GM13977 (cell line): ENCODE results near the gene THSD4.

Experiments used
- DNase-seq: peaks from one replicate; pipeline ENCODE4 v3.0.0; 2012; ENCODE audit warnings: low spot score
- in situ Hi-C: fragments of 300-500 bp; cut with MboI; formaldehyde crosslinking; loops from one replicate; pipeline ENCODE4 v1.12.0; 2022; ENCODE audit warnings: low sequenced_read_pairs, low pct_unique_long_range_greater_than_20kb, mixed read lengths, inconsistent platforms; ENCODE audit not compliant: unreplicated experiment
- TF ChIP-seq, protein P1 (sequence below): IDR thresholded peaks from 2 replicates; pipeline ENCODE4 v1.5.1; 2012; ENCODE audit warnings: mild to moderate bottlenecking, control low read depth; ENCODE audit not compliant: insufficient read depth; ENCODE audit errors: extremely low read depth, missing control alignments

The THSD4 gene

DNA sequence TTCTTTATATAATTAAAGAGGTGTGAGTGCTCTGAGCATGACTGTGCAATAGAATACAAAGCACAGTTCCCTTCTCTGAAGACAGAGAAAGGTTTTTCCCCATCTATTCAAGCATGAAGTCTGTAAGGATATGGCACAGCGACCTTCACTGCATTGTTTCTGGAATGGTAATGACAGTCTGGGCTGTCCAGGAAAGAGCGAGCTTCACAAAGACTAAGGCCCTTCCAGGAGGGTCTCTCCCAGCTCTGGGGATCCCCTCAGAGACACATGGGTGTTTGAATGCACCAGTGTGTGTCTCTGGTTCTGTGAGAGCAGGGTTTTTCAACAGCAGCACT, 515.2 kb downstream of the THSD4 start:
- TF ChIP-seq, protein P1, sequence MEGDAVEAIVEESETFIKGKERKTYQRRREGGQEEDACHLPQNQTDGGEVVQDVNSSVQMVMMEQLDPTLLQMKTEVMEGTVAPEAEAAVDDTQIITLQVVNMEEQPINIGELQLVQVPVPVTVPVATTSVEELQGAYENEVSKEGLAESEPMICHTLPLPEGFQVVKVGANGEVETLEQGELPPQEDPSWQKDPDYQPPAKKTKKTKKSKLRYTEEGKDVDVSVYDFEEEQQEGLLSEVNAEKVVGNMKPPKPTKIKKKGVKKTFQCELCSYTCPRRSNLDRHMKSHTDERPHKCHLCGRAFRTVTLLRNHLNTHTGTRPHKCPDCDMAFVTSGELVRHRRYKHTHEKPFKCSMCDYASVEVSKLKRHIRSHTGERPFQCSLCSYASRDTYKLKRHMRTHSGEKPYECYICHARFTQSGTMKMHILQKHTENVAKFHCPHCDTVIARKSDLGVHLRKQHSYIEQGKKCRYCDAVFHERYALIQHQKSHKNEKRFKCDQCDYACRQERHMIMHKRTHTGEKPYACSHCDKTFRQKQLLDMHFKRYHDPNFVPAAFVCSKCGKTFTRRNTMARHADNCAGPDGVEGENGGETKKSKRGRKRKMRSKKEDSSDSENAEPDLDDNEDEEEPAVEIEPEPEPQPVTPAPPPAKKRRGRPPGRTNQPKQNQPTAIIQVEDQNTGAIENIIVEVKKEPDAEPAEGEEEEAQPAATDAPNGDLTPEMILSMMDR = no peak
- in situ Hi-C loops = no loop called here
- DNase-seq = no peak

DNA sequence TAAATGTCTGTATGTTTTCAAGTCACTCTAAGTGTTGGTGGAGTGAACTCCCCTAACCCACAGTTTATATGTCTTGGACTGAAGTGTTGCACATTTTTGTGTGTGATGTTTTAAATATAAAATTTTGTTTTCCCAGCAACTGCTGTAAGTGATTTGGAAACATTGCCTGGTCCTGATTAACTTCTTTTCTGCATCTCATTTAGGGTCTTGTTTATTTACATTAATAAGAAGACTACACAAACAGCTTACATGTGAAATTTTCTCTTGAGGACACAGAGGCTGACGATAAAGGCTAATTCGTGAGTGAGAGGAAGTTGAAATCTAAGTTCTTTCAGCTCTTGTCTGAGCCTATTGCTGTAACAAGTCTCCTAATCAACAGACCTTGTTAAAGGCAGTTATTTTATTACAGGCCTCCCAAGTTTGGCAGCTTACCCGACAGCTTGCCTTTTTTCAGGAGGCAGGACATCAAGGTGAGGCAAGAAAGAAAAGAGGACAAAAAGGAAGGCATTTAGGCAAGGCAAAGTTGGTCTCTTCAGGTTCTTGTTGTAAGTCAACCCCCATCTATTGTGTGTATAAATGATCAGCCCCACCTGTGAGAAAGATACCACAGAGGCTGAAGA, 517.4 kb downstream of the THSD4 start:
- in situ Hi-C loops = no loop called here
- TF ChIP-seq, protein P1 = no peak
- no peak for DNase-seq

DNA sequence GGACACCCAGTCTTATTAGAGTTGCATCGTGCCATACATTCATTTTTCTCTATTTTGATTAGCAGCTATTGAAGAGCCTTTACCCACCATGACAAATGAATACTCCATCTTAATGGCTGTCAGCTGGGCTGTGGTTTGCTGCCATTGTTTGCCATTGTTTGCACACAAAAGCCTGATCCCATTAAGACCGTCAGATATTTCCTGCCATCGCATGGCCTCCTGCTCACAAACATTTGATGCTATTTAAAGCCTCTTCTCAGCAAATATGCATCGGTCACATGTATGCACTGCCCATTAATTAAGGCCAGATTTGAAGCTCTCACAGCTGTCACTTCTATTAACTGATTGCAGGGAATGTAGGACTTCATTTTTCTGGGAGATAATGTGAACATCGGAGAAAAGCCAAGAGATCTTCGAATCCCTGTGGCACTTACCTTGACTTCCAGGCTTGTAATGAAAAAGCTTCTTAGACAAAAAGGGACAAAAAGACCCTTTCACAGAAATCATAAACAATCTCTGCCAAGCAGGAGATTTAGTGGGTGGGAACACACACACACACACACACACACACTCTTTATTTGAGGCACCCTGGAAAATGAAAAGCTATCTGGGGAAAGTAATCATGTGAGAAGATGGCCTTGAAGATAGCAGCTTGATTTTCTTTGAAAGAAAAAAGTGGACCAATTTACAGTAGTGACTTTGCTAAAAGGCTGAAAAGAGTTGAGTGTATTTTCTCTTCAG, 519.7 kb downstream of the THSD4 start:
- no peak for DNase-seq
- in situ Hi-C loops = no loop called here
- TF ChIP-seq, protein P1 = no peak

DNA sequence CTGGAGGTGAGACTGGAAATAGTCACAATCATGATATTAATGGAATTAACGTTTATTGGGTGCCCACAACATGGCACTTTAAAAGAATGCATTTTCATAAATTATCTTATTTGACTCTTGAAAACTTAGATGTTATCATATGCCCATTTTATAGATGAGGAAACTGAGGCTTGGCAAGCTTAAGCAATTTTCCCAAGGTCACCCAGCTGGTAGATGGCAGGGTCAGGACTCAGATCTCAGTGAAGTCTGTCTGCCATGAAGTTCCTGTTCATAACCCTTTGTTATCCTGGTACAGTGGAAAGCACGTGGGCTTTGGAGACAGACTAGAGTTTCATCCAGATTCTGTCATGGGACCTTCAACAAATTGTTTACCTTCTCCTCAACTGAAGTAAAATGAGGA, 520.5 kb downstream of the THSD4 start:
- TF ChIP-seq, protein P1 = no peak
- no peak for DNase-seq
- in situ Hi-C loops = no loop called here

DNA sequence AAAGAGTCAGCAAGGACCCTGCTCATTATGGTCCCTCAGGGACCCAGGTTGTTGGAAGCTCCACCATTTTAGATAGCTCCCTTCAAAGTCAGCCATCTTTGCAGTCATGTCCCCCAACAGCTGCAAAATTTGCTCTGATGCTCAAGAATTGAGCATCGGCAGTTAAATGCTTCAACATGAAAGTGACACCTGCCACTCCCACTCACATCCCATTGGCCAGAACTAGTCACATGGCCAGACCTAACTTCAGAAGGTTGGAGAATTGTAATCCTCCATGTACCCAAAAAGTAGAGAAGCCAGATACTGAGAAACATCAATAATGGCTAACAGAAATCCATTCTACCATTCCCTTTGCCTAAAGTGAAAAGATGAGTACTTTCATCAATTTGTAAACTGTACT, 523.6 kb downstream of the THSD4 start:
- in situ Hi-C loops = no loop called here
- TF ChIP-seq, protein P1 = no peak
- DNase-seq = no peak

DNA sequence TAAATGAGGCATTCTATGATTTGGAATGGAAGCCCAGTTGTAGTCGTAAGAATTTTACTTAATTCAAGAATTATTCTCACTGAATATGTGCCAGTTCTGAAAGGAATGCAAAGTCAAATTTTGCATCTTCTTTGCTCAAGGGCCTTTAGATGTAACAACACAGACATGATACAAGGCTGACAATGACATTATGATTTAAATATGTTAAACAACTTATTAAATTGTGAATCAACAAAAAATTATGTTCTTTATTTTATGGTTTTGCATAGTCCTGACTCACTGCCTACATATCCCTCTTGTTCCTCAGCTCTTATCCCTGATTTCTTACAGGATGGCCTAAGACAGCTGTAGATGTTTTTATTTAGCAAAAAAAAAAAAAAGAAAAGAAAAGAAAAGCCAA, 524.2 kb downstream of the THSD4 start:
- in situ Hi-C loops = no loop called here
- TF ChIP-seq, protein P1 = no peak
- DNase-seq = no peak
